AG08396 (cell line): ENCODE data around the gene IL17D.
A peak's percentile ranks its signal among the peaks of the same experiment; 100 is the strongest.
"Not testable (repeated sequence)": the region's sequence is repeated elsewhere in the genome, so short reads cannot be mapped to it uniquely, and the experiment has no call there.

ENCODE experiments used
- DNase-seq: peaks from one replicate; pipeline ENCODE4 v3.0.0; 2012; ENCODE audit warnings: low spot score, mixed read lengths

Gene IL17D

GRCh38 chr13:20702915-20703779 is at the start of gene IL17D:
IL17D (plus strand) TSS chr13:20703699; CDS start chr13:20704002, 303 bp downstream.
- peak; percentile 68 for DNase-seq

GRCh38 chr13:20654156-20654555 is 49.3 kb upstream of the IL17D start:
- DNase-seq = no peak

- no peak for DNase-seq
Observed at GRCh38 chr13:20658451-20659040, 45.0 kb upstream of the IL17D start.

GRCh38 chr13:20664351-20664750 is 39.1 kb upstream of the IL17D start:
- DNase-seq = no peak

GRCh38 chr13:20666948-20667347 is 36.6 kb upstream of the IL17D start:
- DNase-seq = no peak

GRCh38 chr13:20667857-20668437 is 35.6 kb upstream of the IL17D start:
- DNase-seq = no peak

GRCh38 chr13:20669162-20669561 is 34.3 kb upstream of the IL17D start:
- no peak for DNase-seq

GRCh38 chr13:20671789-20672188 is 31.7 kb upstream of the IL17D start:
- DNase-seq = no peak

- DNase-seq = peak; percentile 10
Observed at GRCh38 chr13:20672772-20673171, 30.7 kb upstream of the IL17D start.

GRCh38 chr13:20673715-20674114 is 29.8 kb upstream of the IL17D start:
- no peak for DNase-seq

- no peak for DNase-seq
Observed at GRCh38 chr13:20676213-20676612, 27.3 kb upstream of the IL17D start.

GRCh38 chr13:20678606-20679005 is 24.9 kb upstream of the IL17D start:
- DNase-seq = not testable (repeated sequence)

- no peak for DNase-seq
Observed at GRCh38 chr13:20679879-20680278, 23.6 kb upstream of the IL17D start.

- DNase-seq = no peak
Observed at GRCh38 chr13:20680416-20681080, 23.0 kb upstream of the IL17D start.

GRCh38 chr13:20681481-20681880 is 22.0 kb upstream of the IL17D start:
- peak; percentile 31 for DNase-seq

- no peak for DNase-seq
Observed at GRCh38 chr13:20682061-20682460, 21.4 kb upstream of the IL17D start.

GRCh38 chr13:20684041-20684440 is 19.5 kb upstream of the IL17D start:
- DNase-seq = no peak

- no peak for DNase-seq
Observed at GRCh38 chr13:20684546-20684945, 19.0 kb upstream of the IL17D start.

GRCh38 chr13:20685092-20685491 is 18.4 kb upstream of the IL17D start:
- no peak for DNase-seq

GRCh38 chr13:20686167-20686566 is 17.3 kb upstream of the IL17D start:
- DNase-seq = no peak

GRCh38 chr13:20686863-20687579 is 16.5 kb upstream of the IL17D start:
- DNase-seq = no peak

- no peak for DNase-seq
Observed at GRCh38 chr13:20689291-20689690, 14.2 kb upstream of the IL17D start.
